Activated naive CD4-positive, alpha-beta T cell treated with anti-CD3 and anti-CD28 coated beads, Interleukin-2, amount 50 U/mL, for 16 hours (primary cell): ENCODE measurements around the gene KCNJ9.

Source experiments
- DNase-seq: peaks from one replicate; pipeline ENCODE4 v3.0.0-alpha.2; 2020

The KCNJ9 gene

DNA sequence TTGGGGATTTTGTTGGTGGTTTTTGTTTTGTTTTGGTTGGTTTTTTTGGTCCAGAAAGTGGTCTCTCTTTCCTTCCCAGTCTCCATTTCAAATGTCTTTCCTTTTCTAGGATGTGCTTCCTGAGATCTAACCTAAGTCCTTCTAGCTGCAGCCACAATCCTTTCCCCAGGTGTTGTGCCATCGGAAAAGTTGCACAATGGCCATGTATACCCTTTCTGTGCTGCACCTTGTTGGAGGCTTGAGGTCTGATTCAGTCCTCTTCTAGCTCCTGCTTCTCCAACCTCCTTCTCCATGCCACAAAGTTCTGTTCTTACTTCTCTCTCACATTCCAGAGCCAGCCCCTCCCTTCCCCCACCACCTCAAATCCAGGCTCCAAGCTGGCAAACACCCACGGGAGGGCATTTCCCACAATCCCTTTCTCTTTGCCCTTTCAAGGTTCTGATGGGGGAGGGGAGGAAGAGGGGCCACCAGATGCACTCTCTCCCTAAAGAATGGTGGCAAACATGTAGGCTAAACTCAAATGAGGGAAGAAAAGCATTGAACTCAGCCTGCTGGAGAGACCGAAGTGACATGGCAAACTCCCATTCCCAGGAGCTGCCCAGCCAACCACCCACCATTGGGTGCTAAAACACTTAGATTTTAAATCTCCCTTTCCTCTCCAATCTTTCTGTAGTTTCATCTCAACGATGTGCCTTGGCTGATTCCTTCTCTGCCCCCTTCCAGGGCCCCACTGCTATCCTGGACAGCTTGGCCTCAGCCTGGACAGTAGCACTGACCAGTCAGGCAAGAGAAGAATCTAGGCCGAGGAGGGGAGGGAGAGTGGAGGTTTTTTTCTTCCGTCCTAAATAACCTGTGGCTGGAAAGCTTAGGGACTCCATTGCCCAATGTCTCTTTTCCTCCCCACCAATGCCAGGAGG is 14.3 kb upstream of the KCNJ9 start:
- DNase-seq: no peak

DNA sequence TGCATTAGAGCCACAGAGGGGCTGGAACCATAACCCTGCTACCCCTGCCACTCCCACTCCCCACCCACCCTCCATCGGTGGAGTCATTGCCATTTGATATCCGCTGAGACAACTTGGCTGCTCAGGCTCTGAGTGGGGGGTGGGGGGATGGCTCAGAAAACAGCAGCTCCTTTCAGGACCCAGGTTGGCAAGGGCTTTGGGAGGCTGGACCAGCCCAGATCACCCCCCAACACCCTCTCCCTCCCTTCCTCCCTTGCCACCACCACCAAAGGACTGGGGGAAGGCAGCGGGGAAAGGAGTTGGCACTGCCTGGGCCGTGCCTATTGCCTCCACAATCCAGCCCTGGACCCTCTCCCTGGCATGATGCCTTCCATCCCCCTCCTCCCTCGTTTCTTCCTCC is 13.1 kb upstream of the KCNJ9 start:
- DNase-seq: no peak

DNA sequence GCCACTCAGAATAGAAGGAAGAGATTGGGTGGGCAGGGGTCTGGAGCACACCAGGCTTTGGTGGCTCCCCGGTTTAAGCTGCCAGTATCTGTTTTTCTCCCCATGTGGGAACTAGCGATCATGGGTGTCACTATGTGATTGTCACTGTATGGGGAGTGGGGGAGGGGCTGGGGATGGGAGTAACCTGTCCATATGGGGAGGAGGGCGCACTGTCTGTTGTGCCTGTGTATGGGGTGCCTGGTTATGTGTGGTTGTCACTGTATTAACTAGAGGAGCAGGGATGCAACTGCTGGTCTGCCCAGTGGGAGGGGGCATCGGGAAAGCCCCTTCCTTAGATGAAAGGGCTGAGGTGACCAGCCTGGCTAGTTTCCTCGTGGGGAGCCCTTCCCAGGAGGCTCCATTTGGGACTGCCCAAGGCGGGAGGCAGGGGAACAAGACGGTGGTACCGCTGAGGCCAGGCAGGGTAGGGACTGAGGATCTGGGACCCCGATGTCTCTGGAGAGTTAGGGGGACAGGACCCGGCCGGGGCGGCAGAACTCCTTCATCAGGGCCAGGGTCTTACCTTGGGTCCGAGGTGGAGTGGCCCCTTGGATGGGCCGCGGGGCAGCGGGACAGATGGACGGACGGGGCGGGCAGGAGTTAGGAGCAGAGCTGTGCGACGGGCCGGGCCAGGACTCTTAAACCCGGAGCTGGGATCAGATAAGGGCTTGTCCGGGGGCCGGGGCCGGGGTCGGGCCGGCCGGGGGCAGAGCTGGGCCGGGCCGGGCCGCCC is 11.7 kb upstream of the KCNJ9 start, which contains the start of gene KCNJ10:
Gene KCNJ10 (minus strand): TSS at position 701 of the 772 bp plus-strand sequence. CDS start 27,628 bp downstream, outside the sequence.
- no peak for DNase-seq

DNA sequence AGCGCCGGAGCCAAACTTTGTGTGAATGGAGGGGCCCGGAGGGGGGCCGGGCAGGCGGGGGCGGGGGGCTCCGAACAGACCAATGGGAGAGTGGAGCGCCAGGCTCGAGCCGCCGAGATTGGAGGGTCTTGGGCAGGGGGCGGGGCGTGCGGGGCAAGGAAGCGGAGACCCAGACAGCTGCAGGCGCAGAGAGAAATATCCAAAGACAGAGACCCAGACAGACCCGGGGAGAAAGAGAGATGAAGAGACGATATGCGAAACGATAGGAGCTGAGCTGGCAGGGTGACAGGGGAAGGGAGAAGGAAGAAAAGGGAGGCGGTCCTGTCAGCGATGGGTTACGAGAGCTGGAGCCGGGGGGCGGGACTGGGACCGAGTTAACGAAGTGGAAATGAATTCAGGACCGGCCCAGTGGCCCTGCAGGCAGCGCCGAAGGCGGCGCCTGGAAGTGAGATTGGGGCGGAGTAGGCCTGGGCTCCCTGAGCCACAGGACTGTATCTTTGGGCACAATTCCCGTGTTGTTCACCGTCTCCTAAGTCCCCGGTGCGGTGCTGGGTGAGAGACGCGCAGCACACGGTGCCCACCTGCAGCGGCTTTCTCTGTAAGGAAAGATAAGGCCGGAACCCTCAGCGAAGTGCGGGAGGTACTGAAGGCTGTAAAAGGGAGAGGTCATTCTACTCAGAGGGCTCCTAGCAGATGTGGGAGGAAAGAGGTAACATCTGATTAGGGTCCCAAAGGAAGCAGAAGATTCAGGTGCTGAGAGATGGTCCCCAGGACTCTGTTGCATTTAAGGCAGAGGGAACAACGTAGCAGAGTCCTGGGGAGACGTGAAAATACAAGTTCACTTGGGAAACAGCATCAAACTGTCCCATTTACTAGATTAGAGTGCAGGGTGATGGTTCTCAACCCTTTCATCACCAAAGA is 10.8 kb upstream of the KCNJ9 start:
- DNase-seq: peak; percentile 74

DNA sequence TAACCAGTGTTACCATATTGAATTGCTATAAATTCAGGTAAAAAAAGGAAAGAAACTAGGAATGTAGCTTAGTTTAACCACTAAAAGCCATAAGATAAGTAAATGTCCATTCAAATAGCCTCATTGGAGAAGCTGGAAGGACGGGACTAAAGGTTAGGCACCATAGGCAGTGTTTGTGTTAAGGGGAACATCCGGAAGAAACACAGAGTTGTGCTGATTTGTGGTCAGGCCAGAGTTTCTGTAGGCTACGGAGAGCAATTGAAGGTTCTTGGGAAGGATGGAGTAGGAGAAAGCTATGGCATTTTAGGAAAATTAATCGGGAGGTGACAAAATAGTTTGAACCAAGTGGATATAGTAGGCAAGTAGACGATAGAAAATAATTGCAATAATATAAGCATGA is 10.0 kb upstream of the KCNJ9 start:
- DNase-seq: no peak

DNA sequence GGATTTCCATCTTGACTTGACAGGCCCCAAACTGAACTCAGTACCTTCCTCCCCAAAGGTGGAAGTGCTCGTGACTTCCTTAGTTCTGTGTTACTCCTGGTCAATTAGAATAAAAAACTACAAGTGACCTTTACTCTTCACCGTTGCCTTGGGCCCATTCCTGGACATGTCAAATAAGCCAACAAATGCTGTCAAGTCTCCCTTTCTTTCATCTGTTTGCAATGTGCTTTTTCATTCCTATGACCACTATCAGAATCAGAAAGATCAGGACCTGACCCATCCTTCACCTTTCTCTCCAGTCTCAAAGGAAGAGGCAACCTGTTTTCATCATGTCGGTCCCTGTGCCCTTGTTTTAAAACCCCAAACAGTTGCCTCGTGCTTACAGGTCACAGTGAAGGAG is 6.5 kb upstream of the KCNJ9 start:
- no peak for DNase-seq

DNA sequence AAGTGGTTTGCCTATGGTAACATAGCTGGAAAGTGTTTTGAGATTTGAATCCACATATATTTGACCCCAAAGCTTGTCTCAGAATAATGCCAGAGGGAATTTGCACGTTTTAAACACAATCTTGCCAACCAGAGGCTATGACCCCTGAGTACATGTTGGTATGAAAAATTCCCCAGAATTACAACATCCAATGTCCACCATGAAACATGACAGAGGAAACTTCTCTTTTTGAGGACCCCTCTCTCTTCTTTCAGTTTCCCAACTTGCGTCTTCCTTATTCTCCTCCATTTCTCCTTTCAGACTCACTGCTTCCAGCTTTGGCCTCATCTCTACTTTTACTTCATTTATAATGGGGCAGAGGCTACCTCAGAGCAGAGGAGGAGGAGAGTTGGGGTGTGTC is 5.5 kb upstream of the KCNJ9 start:
- no peak for DNase-seq

DNA sequence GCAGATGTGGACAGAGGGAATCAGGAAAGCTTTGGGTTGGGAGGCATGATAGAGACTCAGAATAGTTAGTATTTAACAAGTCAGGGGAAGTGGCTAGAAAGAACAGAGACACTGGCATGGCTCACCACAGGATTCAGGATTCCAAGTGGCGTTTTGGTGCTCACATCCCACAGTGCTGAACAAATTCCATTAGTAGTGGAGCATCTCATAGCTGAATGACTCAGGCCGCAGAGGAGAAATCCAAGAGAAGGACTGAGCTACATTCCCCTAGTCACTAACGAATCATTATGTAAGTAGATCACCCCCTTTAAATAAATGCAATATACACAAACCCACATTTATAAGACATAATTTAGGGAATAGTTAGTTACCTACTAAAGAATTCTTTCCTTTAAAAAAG is 5.0 kb upstream of the KCNJ9 start:
- DNase-seq: no peak

DNA sequence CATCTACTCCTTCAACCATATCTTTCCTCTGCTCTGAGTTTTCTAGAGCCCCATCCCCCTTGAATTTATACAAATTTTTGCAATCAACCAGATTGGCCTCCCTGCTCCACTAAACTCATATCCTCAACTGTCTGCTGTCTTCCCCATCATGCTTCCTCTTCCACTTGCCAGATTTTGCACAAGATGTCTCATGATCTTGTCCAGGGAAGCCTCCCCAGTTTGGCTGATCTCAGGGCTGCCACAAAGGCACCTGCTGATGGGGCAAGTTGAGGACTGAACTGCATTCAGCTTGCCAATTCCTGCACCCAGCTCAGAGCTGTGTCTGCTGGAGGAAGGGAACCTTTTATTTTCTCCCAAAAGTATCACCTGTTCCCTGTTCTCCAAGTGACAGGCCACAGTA is 3.9 kb upstream of the KCNJ9 start:
- no peak for DNase-seq

DNA sequence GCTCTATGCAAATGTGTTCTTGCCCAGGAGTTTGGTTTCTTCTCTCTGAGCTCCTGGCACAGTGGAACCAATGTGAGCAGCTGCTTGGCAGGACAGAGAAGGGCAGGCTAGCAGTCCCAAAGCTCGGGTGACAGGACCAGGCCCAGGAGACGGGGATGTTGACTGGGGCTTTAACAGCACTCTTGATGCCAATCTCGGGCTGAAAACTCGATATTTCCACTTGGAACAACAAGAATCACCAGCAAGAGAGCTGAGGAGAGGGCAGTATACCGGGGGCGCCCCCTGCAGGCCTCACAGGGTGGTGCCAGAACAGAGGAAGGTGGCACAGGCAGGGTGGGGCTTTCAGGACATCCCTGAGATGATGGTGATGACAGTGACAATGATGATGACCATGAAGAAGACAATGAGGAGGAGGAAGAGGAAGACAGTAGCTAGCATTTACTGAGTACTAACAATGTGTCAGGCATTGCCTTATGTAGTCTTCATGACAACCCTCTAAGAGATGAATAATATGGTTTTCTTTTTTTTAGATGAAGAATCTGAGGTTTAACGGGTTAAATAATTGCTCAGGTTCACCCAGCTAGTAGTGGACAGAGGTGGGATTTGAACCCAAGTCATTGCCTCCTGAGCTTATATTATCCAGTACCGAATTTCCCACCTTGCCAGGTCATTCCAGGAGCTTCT is 2.7 kb upstream of the KCNJ9 start:
- DNase-seq: peak; percentile 61

DNA sequence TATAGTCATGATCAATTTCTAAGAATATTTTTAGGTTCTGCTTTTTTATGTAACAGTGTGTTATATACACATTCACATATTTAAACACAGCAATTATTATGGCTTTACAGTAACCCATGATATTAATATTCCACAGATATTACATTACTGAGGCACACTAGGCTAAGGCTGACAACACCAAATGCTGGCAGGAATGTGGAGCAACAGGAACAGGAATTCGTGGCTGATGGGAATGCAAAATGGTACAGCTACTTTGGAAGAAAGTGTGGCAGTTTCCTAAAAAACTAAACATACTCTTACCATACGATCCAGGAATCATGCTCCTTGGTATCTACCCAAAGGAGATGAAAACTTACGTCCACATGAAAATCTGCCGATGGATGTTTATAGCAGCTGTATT is 1.9 kb upstream of the KCNJ9 start:
- no peak for DNase-seq

DNA sequence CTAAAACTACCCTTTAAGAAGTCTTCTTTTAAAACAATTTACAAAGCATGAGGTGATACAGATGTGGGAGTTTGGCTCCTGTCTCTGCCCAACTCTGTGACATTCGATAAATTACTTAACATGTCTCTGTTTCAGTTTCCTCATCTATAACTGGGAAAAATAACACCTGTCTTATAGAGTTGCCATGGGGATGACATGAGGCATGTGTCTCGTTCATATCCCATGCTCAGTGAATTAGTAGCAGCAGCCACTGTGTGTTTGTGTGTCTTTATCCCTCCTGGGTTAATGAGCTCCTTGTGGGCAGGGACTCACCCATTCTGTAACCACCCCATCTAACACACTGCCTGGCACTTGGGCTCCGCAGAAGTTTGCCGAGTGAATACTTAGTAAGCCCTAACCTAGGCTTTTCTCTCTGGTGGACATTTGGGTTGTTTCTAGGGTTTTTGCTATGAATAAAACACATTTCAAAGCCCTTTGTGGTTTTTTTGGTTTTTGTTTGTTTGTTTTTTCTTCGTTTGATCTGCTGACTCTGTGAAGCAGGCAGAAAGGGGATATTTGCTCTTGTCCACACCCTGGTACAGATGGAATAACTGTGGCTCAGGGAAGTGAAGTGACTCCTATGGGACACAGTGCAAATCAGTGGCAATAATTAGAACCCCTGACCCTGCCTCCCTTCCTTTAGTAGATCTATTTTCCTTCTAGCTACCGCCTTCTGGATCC is 797 bp upstream of the KCNJ9 start:
- no peak for DNase-seq

DNA sequence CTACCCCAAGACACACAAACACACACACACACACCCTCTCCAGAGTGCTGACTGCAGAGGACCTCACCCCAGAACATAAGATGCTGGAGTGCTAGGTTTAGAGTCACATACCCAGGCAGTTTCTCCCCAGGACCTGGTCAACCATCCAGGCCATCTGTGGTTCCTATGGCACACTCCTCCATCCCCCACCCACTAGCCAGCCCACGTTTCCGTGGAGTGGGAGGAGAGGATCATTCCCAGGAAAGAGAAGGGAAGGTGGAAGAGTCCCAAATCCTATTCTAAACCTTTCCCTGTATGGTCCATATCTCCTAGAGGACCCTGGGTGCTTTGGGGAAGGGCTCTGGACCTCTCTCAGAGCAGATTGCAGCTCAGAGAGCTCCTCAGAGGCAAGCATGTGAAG is 1.1 kb downstream of the KCNJ9 start:
- DNase-seq: no peak

DNA sequence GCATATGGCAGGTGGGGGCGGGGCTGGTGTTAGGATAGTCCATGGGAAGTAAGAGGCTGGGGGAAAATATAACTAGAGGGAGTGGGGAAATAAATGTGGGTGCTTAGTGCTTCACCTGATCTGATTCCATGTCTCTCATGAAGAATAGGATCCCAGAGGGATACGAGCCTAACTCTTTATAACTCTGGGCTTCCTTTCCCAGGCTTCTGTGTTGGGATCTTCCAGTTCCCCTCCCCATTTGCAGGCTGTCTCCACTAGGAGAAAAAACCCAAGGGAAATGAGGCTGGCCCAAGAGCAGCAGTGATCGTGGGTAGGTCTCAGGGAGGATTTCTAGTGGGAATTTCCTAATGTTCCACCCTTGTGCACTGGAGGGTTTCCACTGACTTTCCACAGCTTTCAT is 1.6 kb downstream of the KCNJ9 start:
- DNase-seq: no peak

DNA sequence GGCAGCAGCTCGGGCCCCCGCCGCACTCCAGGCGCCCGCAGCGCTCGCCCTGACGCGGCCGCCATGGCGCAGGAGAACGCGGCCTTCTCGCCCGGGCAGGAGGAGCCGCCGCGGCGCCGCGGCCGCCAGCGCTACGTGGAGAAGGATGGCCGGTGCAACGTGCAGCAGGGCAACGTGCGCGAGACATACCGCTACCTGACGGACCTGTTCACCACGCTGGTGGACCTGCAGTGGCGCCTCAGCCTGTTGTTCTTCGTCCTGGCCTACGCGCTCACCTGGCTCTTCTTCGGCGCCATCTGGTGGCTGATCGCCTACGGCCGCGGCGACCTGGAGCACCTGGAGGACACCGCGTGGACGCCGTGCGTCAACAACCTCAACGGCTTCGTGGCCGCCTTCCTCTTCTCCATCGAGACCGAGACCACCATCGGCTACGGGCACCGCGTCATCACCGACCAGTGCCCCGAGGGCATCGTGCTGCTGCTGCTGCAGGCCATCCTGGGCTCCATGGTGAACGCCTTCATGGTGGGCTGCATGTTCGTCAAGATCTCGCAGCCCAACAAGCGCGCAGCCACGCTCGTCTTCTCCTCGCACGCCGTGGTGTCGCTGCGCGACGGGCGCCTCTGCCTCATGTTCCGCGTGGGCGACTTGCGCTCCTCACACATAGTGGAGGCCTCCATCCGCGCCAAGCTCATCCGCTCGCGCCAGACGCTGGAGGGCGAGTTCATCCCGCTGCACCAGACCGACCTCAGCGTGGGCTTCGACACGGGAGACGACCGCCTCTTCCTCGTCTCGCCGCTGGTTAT is 2.8 kb downstream of the KCNJ9 start:
- DNase-seq: peak; percentile 82

DNA sequence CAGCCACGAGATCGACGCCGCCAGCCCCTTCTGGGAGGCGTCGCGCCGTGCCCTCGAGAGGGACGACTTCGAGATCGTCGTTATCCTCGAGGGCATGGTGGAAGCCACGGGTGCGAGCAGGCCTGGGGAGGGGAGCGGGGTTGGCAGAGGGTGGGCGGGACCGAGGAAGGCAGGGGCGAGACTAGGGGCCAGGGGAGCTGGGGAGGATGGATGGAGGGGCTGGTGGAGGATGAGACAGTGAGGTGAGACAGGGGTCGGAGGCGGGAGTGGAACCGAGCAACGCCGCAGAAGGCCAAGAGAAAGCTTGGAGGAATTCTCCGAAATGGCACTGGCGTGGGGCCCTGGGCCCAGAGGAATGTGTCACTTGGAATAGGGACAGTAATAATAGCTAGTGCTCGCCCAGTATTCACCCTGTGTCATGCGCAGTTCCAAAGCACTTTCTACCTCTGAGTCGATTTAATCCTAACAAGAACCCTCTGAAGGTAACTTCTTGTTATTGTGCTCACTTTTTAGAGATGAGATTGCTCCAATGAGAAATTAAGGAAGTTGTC is 3.5 kb downstream of the KCNJ9 start:
- DNase-seq: no peak

DNA sequence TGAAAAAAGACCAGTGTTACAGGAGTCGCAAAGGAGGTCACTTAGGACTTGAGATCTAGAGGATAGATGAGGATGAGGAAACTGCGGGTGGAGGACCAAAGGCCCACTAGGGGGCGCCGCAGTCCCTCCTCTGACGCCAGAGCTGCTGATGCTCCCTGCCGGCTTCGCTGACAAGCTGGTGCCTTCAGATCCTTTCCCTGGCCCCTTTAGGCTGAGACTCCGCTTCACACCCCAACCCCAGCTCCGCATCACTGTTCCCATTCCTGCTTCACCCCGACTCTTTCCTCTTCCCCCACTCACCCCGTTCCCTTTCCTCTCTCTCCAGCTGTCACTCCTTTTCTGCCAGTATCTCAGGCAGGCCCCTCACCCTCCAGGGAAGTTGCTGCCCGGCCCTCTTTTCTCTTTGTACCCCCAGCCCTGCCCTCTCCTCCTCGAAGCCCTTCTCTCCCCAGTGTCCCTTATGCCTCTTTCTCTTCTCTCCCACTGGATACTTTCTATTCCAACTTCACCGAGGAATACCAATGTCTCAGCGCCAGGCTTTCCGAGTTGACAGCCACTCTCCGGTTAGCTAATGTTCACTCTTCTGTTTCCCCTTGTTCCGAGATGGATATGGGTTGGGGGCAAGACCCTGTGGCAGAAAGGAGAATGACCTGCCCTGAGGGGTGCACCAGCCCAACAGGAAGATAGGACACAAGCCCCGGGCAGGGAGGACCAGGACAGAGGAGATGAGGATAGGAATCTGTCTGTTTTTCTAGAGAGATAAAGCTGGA is 4.5 kb downstream of the KCNJ9 start:
- DNase-seq: peak; percentile 81

DNA sequence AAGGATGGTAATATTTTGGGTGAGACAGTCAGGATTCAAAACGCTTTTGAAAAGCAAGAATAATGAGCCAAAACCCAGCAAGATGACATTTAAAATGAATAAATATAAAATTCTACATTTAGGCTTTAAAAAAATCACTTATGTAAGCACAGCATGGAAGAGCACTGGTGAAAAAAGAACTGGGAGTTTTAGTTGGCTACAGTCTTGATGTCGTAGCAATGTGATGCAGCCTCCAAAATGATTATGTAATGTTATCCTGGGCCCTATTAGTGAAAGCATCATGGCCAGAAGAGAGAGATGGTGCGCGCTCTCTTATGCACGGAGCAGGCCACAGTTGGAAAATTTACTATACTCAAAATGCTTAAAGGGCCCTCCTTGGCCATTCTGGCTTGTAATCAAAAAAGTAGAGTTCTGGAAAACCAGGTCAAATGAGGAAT is 5.1 kb downstream of the KCNJ9 start:
- DNase-seq: no peak

DNA sequence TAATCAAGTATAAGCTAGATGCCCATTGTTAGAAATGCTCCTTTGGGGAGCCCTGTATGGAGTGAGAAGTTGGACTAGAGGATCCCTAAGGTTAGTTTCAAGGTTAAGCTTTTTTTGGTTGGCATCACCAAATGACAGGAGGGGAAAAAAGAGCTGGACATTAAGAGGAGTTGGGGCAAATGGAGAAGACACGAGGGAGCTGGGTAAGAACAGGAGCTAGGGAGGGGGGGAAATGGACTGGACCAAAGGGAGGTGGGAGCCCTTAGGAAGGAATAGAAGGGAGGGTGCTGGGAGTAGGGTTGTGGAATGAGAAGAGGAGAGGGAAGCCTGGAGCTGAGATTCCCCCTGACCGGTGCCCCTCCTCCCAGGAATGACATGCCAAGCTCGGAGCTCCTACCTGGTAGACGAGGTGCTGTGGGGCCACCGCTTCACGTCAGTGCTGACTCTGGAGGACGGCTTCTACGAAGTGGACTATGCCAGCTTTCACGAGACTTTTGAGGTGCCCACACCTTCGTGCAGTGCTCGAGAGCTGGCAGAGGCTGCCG is 5.9 kb downstream of the KCNJ9 start:
- no peak for DNase-seq
